ENCODE data around the gene IGDCC3. TPM values are rescaled to one million over a fixed set of nuclear protein-coding genes. Genes with fewer than 3 reads are reported as not detected.

Gene IGDCC3
- total RNA-seq, 2 donors from 2014 or later = not detected

- Mint-ChIP-seq H3K36me3 (no peaks in the 10 kb centered on the region), H3K9me3 (no peaks in the 10 kb centered on the region), H3K27ac (no peak overlapping the region), H3K4me3 (no peak overlapping the region), H3K27me3 (peaks cover 6 to 13% of the 10 kb centered on the region in 2 donors), H3K4me1 (ENCODE audit: low read depth in 2 of 2) (peaks cover 0 to 3% of the 10 kb centered on the region in 2 donors)
- no peak for ATAC-seq
- DNase-seq (ENCODE audit: low spot score) = no peak
Observed at GRCh38 chr15:65323071-65323511, 54.7 kb downstream of the IGDCC3 start.

GRCh38 chr15:65318870-65319356 lies 58.9 kb downstream of the IGDCC3 start:
- H3K9me3 Mint-ChIP-seq = no peaks in the 10 kb centered on the region
- H3K27me3 Mint-ChIP-seq = peaks cover 6 to 12% of the 10 kb centered on the region in 2 donors
- H3K4me1 Mint-ChIP-seq (ENCODE audit: low read depth in 2 of 2) = peaks cover 0 to 3% of the 10 kb centered on the region in 2 donors
- DNase-seq (ENCODE audit: low spot score) (peak; percentile 77), ATAC-seq (peak; percentile 90)
- no peak overlapping the region for H3K27ac Mint-ChIP-seq
- no peak overlapping the region for H3K4me3 Mint-ChIP-seq
- no peaks in the 10 kb centered on the region for H3K36me3 Mint-ChIP-seq

- Mint-ChIP-seq H3K4me1 (ENCODE audit: low read depth in 2 of 2) (peaks cover 0 to 3% of the 10 kb centered on the region in 2 donors), H3K27ac (no peak overlapping the region), H3K27me3 (no peaks in the 10 kb centered on the region), H3K9me3 (no peaks in the 10 kb centered on the region), H3K4me3 (no peak overlapping the region), H3K36me3 (no peaks in the 10 kb centered on the region)
- ATAC-seq (no peak), DNase-seq (ENCODE audit: low spot score) (no peak)
Observed at GRCh38 chr15:65312400-65312916, 65.3 kb downstream of the IGDCC3 start.

GRCh38 chr15:65311760-65312159 lies 66.0 kb downstream of the IGDCC3 start:
- DNase-seq (ENCODE audit: low spot score) (no peak), ATAC-seq (no peak)
- Mint-ChIP-seq H3K4me3 (no peak overlapping the region), H3K4me1 (ENCODE audit: low read depth in 2 of 2) (peaks cover under 1 to 3% of the 10 kb centered on the region in 2 donors), H3K27ac (no peak overlapping the region), H3K36me3 (no peaks in the 10 kb centered on the region), H3K27me3 (no peaks in the 10 kb centered on the region), H3K9me3 (no peaks in the 10 kb centered on the region)

- Mint-ChIP-seq H3K9me3 (no peaks in the 10 kb centered on the region), H3K4me3 (no peak overlapping the region)
- ATAC-seq = no peak
Observed at GRCh38 chr15:65310431-65311137, 67.2 kb downstream of the IGDCC3 start.

GRCh38 chr15:65309882-65310418 lies 67.9 kb downstream of the IGDCC3 start:
- Mint-ChIP-seq H3K27me3 (no peaks in the 10 kb centered on the region), H3K27ac (no peak overlapping the region), H3K9me3 (no peaks in the 10 kb centered on the region), H3K4me1 (ENCODE audit: low read depth in 2 of 2) (peaks cover 10 to 12% of the 10 kb centered on the region in 2 donors), H3K4me3 (no peak overlapping the region), H3K36me3 (no peaks in the 10 kb centered on the region)
- ATAC-seq (no peak), DNase-seq (ENCODE audit: low spot score) (no peak)

More at GRCh38 chr15:65310431-65311137, 67.2 kb downstream of the IGDCC3 start:
- no peak for DNase-seq (ENCODE audit: low spot score)
- peaks cover 6 to 10% of the 10 kb centered on the region in 2 donors for H3K4me1 Mint-ChIP-seq (ENCODE audit: low read depth in 2 of 2)
- H3K36me3 Mint-ChIP-seq = no peaks in the 10 kb centered on the region
- no peak overlapping the region for H3K27ac Mint-ChIP-seq
- H3K27me3 Mint-ChIP-seq = no peaks in the 10 kb centered on the region

GRCh38 chr15:65307978-65308377 lies 69.8 kb downstream of the IGDCC3 start:
- DNase-seq (ENCODE audit: low spot score) (no peak), ATAC-seq (no peak)
- Mint-ChIP-seq H3K4me1 (ENCODE audit: low read depth in 2 of 2) (peaks cover 21 to 25% of the 10 kb centered on the region in 2 donors), H3K9me3 (no peaks in the 10 kb centered on the region), H3K27me3 (no peaks in the 10 kb centered on the region), H3K36me3 (no peaks in the 10 kb centered on the region), H3K4me3 (no peak overlapping the region), H3K27ac (no peak overlapping the region)

- Mint-ChIP-seq H3K9me3 (no peaks in the 10 kb centered on the region), H3K4me1 (ENCODE audit: low read depth in 2 of 2) (peaks cover 21 to 25% of the 10 kb centered on the region in 2 donors), H3K4me3 (no peak overlapping the region), H3K27me3 (no peaks in the 10 kb centered on the region), H3K27ac (peak overlapping the region in 1 of 2 donors; percentile 69), H3K36me3 (no peaks in the 10 kb centered on the region)
- DNase-seq (ENCODE audit: low spot score) (no peak), ATAC-seq (no peak)
Observed at GRCh38 chr15:65306551-65306950, 71.3 kb downstream of the IGDCC3 start.

- Mint-ChIP-seq H3K9me3 (no peaks in the 10 kb centered on the region), H3K4me1 (ENCODE audit: low read depth in 2 of 2) (peaks cover 21 to 25% of the 10 kb centered on the region in 2 donors), H3K4me3 (no peak overlapping the region), H3K27ac (peak overlapping the region in 1 of 2 donors; percentile 69), H3K36me3 (no peaks in the 10 kb centered on the region), H3K27me3 (no peaks in the 10 kb centered on the region)
- ATAC-seq = no peak
- DNase-seq (ENCODE audit: low spot score) = no peak
Observed at GRCh38 chr15:65305776-65306175, 72.0 kb downstream of the IGDCC3 start.

- peak; percentile 79 to 83 for ATAC-seq
- peaks cover 24 to 27% of the 10 kb centered on the region in 2 donors for H3K4me1 Mint-ChIP-seq (ENCODE audit: low read depth in 2 of 2)
Observed at GRCh38 chr15:65305150-65305758, 72.5 kb downstream of the IGDCC3 start.

GRCh38 chr15:65304381-65305149 lies 73.2 kb downstream of the IGDCC3 start, which contains the start of gene RNU5B-1:
TSS of gene RNU5B-1 (plus strand) at chr15:65304677.
- peaks cover 28 to 30% of the 10 kb centered on the region in 2 donors for H3K4me1 Mint-ChIP-seq (ENCODE audit: low read depth in 2 of 2)
- DNase-seq (ENCODE audit: low spot score) (peak; percentile 90), ATAC-seq (peak; percentile 84)
- no peaks in the 10 kb centered on the region for H3K36me3 Mint-ChIP-seq
- no peaks in the 10 kb centered on the region for H3K9me3 Mint-ChIP-seq
- H3K27ac Mint-ChIP-seq = peak within 1 kb of the TSS; percentile 97 to 99
- H3K27me3 Mint-ChIP-seq = no peaks in the 10 kb centered on the region
- peak within 1 kb of the TSS; percentile 98 for H3K4me3 Mint-ChIP-seq

More at GRCh38 chr15:65305150-65305758, 72.5 kb downstream of the IGDCC3 start:
- H3K36me3 Mint-ChIP-seq = no peaks in the 10 kb centered on the region
- peak; percentile 73 for DNase-seq (ENCODE audit: low spot score)
- peak overlapping the region; percentile 97 to 99 for H3K27ac Mint-ChIP-seq
- no peaks in the 10 kb centered on the region for H3K27me3 Mint-ChIP-seq
- H3K4me3 Mint-ChIP-seq = peak overlapping the region; percentile 98
- H3K9me3 Mint-ChIP-seq = no peaks in the 10 kb centered on the region

GRCh38 chr15:65303687-65304380 lies 74.0 kb downstream of the IGDCC3 start:
- Mint-ChIP-seq H3K4me3 (peak overlapping the region; percentile 98), H3K27me3 (no peaks in the 10 kb centered on the region), H3K36me3 (no peaks in the 10 kb centered on the region), H3K4me1 (ENCODE audit: low read depth in 2 of 2) (peaks cover 28 to 30% of the 10 kb centered on the region in 2 donors), H3K9me3 (no peaks in the 10 kb centered on the region), H3K27ac (peak overlapping the region; percentile 97 to 99)
- DNase-seq (ENCODE audit: low spot score) = no peak
- no peak for ATAC-seq

GRCh38 chr15:65302061-65302460 lies 75.7 kb downstream of the IGDCC3 start:
- Mint-ChIP-seq H3K4me1 (ENCODE audit: low read depth in 2 of 2) (peaks cover 38 to 41% of the 10 kb centered on the region in 2 donors), H3K4me3 (peak overlapping the region; percentile 39)
- no peak for ATAC-seq

More at GRCh38 chr15:65302061-65302460, 75.7 kb downstream of the IGDCC3 start:
- no peak for DNase-seq (ENCODE audit: low spot score)
- H3K27me3 Mint-ChIP-seq = no peaks in the 10 kb centered on the region
- H3K27ac Mint-ChIP-seq = no peak overlapping the region
- no peaks in the 10 kb centered on the region for H3K9me3 Mint-ChIP-seq
- H3K36me3 Mint-ChIP-seq = no peaks in the 10 kb centered on the region

All from natural killer cell treated with Interleukin-12 subunit alpha and Interleukin-12 subunit beta and Interleukin-15 and Interleukin-18, amount 100 ng/mL, for 72 hours (primary cell).